ENCODE results near the gene KNTC1. TPM values are rescaled to one million over a fixed set of nuclear protein-coding genes. Genes with fewer than 3 reads are reported as not detected.
"Not testable (repeated sequence)": the region's sequence is repeated elsewhere in the genome, so short reads cannot be mapped to it uniquely, and the experiment has no call there.

Gene KNTC1
- total and polyA plus RNA-seq, 3 donors from 2014 or later = 46.1 to 118 (median 79.8) TPM

GRCh38 chr12:122560138-122560537, 33.1 kb downstream of the KNTC1 start:
- no peak for DNase-seq
- intact Hi-C loops (cut with DNase I; ENCODE audit: low total_unique reads) = no loop called here
- H3K27ac ChIP-seq = no peak overlapping the region
- H3K27me3 ChIP-seq = no peaks in the 10 kb centered on the region
- TF ChIP-seq POLR2A (IDR thresholded peaks at IDR 0.05) (no peak), CTCF (IDR thresholded peaks at IDR 0.05) (no peak)
- no peaks in the 10 kb centered on the region for H3K9me3 ChIP-seq
- 95 to 96% methylated on average over 3 of the region's 3 CpGs for WGBS, 2 donors
- H3K4me3 ChIP-seq = no peak overlapping the region
- no peaks in the 10 kb centered on the region for H3K36me3 ChIP-seq (ENCODE audit: low read depth, missing control alignments)
- H3K4me1 ChIP-seq = no peaks in the 10 kb centered on the region

GRCh38 chr12:122563361-122563760, 36.3 kb downstream of the KNTC1 start:
- 79 to 98% methylated on average over 4 of the region's 4 CpGs for WGBS, 2 donors
- intact Hi-C loops (cut with DNase I; ENCODE audit: low total_unique reads) = no loop called here
- Histone ChIP-seq H3K36me3 (ENCODE audit: low read depth, missing control alignments) (no peaks in the 10 kb centered on the region), H3K27me3 (no peaks in the 10 kb centered on the region), H3K9me3 (no peaks in the 10 kb centered on the region), H3K4me1 (no peaks in the 10 kb centered on the region), H3K27ac (no peak overlapping the region), H3K4me3 (no peak overlapping the region)
- DNase-seq = no peak
- TF ChIP-seq CTCF (IDR thresholded peaks at IDR 0.05) (no peak), POLR2A (IDR thresholded peaks at IDR 0.05) (no peak)

GRCh38 chr12:122566816-122567215, 39.8 kb downstream of the KNTC1 start:
- H3K9me3 ChIP-seq; DNase-seq; intact Hi-C loops (cut with DNase I; ENCODE audit: low total_unique reads); H3K4me1 ChIP-seq; H3K27ac ChIP-seq; H3K27me3 ChIP-seq; H3K36me3 ChIP-seq (ENCODE audit: low read depth, missing control alignments); H3K4me3 ChIP-seq: not testable (repeated sequence)
- WGBS, 2 donors = 96 to 97% methylated on average over 5 of the region's 5 CpGs

GRCh38 chr12:122569288-122569687, 42.2 kb downstream of the KNTC1 start:
- DNase-seq = no peak
- Histone ChIP-seq H3K27me3 (no peaks in the 10 kb centered on the region), H3K4me3 (no peak overlapping the region), H3K9me3 (no peaks in the 10 kb centered on the region), H3K36me3 (ENCODE audit: low read depth, missing control alignments) (no peaks in the 10 kb centered on the region), H3K4me1 (no peaks in the 10 kb centered on the region), H3K27ac (no peak overlapping the region)
- WGBS, 2 donors = 95% methylated on average over 5 of the region's 5 CpGs
- intact Hi-C loops (cut with DNase I; ENCODE audit: low total_unique reads) = no loop called here
- TF ChIP-seq CTCF (IDR thresholded peaks at IDR 0.05) = no peak
- no peak for TF ChIP-seq POLR2A (IDR thresholded peaks at IDR 0.05)

GRCh38 chr12:122570006-122570405, 43.0 kb downstream of the KNTC1 start:
- DNase-seq; H3K4me1 ChIP-seq; H3K27ac ChIP-seq; H3K27me3 ChIP-seq; H3K36me3 ChIP-seq (ENCODE audit: low read depth, missing control alignments); H3K4me3 ChIP-seq; intact Hi-C loops (cut with DNase I; ENCODE audit: low total_unique reads); H3K9me3 ChIP-seq: not testable (repeated sequence)
- 93 to 95% methylated on average over 3 of the region's 3 CpGs for WGBS, 2 donors

- Histone ChIP-seq H3K4me3 (no peak overlapping the region), H3K4me1 (no peaks in the 10 kb centered on the region), H3K27me3 (no peaks in the 10 kb centered on the region), H3K27ac (no peak overlapping the region), H3K9me3 (no peaks in the 10 kb centered on the region), H3K36me3 (ENCODE audit: low read depth, missing control alignments) (no peaks in the 10 kb centered on the region)
- intact Hi-C loops (cut with DNase I; ENCODE audit: low total_unique reads) = no loop called here
- DNase-seq = no peak
- WGBS, 2 donors = 94 to 96% methylated on average over 6 of the region's 6 CpGs
- TF ChIP-seq POLR2A (IDR thresholded peaks at IDR 0.05) (no peak), CTCF (IDR thresholded peaks at IDR 0.05) (no peak)
Measured at GRCh38 chr12:122571821-122572220, 44.8 kb downstream of the KNTC1 start.

GRCh38 chr12:122583294-122583693, 56.2 kb downstream of the KNTC1 start:
- 84 to 87% methylated on average over 2 of the region's 2 CpGs for WGBS, 2 donors
- intact Hi-C loops (cut with DNase I; ENCODE audit: low total_unique reads); H3K27me3 ChIP-seq; H3K9me3 ChIP-seq; H3K36me3 ChIP-seq (ENCODE audit: low read depth, missing control alignments); DNase-seq; H3K4me3 ChIP-seq; H3K27ac ChIP-seq; H3K4me1 ChIP-seq: not testable (repeated sequence)
